HG02870 (cell line): Measurements from ENCODE around the gene TFE3.

Source experiments
- ATAC-seq: cut with Tn5 transposase; IDR thresholded peaks from one replicate; pipeline ENCODE4 v1.9.1; 2021; ENCODE audit warnings: mild to moderate bottlenecking, moderate library complexity; ENCODE audit not compliant: unreplicated experiment

The TFE3 gene

DNA sequence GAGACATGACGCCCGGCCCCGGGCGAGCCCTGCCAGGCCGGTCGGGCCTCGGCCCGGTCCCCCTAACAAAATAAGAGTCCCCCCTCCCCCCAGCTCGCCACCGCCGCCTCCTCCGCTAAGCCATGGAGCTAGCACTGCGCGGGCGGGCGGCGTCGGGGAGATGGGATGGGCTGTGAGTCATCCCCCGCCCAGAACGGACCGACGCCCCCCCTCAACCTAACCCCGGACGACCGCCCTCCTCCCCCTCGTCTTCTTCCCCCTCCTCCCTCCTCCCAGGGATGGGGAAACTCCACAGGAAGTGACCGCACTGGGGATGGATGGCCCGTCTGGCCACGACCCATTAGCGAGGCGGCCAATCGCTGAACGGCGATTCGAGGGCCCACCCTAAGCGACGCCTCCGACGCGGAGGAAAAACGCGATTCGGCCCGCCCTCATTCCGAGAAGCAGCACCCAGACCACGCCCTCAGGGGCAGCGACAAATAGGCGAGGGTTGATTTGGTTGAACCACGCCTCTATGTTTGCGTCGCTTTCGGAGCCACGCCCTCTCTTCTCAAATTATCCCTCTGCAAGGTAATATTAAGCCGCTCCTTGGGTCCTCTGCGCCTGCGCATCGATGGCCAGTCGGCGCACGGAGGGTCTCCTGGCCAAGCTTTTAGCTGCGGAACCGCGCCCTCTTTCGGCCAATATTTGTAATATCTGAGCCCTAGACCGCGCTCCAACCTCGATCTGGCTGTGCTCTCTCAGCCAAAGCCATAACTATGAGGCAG lies at the start of gene TFE3:
Gene TFE3 (minus strand): TSS at position 138 of the 767 bp plus-strand sequence. CDS start 131 bp downstream, at position 7.
- peak; percentile 82 for ATAC-seq

- ATAC-seq, result no peak
These were observed 46.4 kb upstream of the TFE3 start for GRCh38 chrX:49089553-49089952.

GRCh38 chrX:49082271-49082871 lies 39.2 kb upstream of the TFE3 start:
- no peak for ATAC-seq

DNA sequence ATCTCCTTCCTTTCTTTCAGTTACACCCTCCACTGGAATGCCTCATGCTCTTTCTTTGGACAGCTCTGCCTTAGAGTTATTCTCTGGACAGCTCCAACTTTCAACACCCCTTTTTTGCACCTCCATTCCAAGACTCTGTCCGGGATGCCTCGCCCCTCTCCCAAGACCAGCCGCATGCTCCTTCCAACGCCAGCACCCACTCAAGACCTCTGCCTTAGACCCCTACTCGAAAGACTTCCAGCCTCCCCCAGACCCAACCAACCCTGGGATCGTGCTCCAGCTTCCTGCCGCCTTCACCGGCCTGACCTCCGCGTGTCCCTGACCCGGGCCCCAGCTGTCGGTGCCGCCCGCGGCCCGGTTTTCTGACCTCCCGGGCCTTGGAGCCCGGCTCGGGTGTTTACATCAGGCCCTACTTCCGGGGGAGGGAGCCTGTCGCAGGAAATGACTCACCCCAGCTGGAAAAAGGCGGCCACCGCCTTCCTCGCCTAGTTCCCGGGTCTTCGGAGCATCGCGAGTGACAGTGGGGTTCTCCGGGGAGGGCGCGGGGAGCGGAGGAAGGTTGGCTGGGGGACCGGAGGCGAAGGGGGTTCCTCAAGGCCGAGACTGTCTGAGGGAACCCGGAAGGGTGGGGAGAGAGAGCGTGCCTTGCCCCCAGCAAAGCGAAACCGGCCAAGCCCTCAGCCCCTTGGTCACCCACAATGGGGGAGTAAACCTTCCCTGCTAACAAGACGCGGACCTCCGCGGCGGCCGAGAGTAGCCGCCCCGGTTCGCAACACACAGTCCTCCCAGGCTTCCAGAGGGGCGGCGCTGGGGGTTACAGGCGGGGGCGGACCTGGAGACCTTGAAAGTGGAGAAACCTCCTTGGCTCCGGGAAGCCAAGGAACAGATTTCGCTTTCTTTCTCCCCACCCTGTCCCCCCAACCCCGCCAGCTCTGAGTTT lies 36.6 kb upstream of the TFE3 start, which contains the start of gene WDR45:
Gene WDR45 (minus strand): TSS at position 399 of the 940 bp plus-strand sequence. CDS start 1,792 bp downstream, outside the sequence.
- ATAC-seq, result peak; percentile 68

DNA sequence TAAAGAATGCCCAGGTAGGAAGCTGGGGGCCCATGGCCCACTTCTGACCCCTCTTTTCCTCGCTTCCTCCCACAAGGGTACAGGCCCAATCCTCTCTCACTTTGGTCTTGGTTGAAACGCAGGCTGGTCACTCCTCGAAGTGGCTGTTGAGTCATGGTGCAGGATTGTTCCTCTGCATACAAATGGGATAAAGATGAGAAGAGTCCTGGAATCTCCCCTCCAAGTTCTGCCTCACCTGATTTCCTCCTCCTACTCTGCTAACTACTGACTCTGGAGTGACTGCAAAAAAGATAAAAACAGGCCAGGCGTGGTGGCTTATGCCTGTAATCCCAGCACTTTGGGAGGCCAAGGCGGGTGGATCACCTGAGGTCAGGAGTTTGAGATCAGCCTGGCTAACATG lies 34.8 kb upstream of the TFE3 start:
- no peak for ATAC-seq

- ATAC-seq, result no peak
These were observed 32.2 kb upstream of the TFE3 start for GRCh38 chrX:49075347-49075746.

DNA sequence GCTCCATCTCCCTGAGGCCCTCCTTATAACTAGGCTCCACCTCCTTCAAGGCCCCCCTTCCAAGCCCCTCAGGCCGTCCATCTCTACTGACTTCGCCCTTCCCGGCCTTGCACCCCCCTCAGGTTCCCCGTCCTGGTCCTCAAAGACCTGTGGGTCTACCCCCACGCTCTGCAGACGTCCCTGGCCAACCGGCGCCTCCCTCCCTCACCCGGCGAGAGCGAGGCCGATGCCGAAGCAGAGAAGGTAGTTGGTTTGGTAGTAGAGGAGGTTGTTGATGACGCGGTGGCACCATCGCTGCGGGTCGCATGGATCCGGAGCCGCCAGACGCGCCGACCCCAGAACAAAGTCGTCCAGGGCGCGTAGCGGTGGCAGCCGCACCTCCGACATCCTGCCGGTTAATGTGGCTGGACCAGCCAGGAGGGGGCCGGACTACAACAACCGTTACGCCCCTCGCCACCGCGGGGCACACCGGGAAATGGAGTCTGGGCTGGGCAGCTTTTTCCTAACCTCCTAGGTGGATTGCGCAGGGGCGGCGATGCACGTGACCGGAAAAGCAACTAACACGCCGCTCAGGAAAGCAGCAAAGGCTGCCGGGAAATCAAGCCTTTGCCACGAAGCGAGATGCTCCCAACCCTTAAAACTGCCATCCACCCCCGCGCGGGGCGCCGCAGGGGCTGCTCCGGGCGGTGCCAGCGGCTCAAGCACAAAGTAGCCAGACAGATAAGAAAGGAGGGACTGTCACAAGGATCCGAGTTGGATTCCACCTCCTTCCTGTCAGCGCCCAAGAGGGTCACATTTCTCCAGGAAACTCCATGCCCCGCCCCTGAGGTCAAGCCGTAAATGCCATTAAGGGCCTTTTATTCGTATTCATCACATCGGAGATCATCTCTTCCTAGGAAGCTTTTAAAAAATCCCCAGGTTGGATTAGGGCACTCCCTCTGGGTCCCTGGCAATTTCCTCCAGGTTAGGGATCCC lies 30.7 kb upstream of the TFE3 start, which contains the start of gene PRAF2:
Gene PRAF2 (minus strand): TSS at position 402 of the 975 bp plus-strand sequence. CDS start 15 bp downstream, at position 387.
- peak; percentile 82 for ATAC-seq

GRCh38 chrX:49072712-49073095 lies 29.5 kb upstream of the TFE3 start:
- ATAC-seq, result no peak

GRCh38 chrX:49071877-49072711 lies 28.9 kb upstream of the TFE3 start:
- no peak for ATAC-seq

- no peak for ATAC-seq
These were observed 27.8 kb upstream of the TFE3 start for GRCh38 chrX:49070988-49071387.

DNA sequence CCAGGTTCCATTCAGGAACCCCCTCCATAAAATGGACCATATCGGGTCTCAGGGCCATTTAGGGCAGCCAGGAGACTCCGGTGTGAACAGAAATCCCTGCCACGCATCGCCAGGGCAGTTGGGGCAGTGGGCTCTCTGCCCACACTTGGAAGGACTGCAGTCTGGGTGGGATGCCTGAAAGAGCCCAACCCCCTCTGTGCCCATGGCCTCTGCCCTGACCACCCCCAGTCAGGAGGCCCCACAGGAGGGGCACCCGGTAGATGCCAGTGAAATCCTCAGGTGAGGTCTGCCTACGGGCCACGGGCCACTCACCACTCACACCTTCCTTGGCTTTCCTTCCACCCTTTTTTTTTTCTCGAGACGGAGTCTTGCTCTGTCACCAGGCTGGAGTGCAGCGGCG lies 25.9 kb upstream of the TFE3 start:
- ATAC-seq, result no peak

GRCh38 chrX:49067285-49068120 lies 24.3 kb upstream of the TFE3 start:
- no peak for ATAC-seq

- ATAC-seq, result no peak
These were observed 23.5 kb upstream of the TFE3 start for GRCh38 chrX:49066690-49067089.

GRCh38 chrX:49066278-49066677 lies 23.1 kb upstream of the TFE3 start:
- no peak for ATAC-seq

- no peak for ATAC-seq
These were observed 21.6 kb upstream of the TFE3 start for GRCh38 chrX:49064735-49065134.

DNA sequence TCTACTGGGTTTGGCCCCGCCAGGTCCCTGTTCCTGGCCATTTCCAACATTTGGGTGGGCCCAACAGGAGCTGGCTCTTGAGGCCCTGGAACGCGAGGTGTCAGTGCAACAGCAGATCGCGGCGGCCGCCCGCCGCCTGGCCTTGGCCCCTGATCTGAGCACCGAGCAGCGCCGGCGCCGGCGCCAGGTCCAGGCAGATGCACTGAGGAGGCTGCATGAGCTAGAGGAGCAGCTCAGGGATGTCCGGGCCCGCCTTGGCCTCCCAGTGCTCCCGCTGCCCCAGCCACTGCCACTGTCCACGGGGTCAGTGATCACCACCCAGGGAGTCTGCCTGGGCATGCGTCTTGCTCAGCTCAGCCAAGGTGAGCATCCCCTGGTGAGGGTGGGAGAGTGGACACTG lies 21.1 kb upstream of the TFE3 start:
- ATAC-seq, result no peak

DNA sequence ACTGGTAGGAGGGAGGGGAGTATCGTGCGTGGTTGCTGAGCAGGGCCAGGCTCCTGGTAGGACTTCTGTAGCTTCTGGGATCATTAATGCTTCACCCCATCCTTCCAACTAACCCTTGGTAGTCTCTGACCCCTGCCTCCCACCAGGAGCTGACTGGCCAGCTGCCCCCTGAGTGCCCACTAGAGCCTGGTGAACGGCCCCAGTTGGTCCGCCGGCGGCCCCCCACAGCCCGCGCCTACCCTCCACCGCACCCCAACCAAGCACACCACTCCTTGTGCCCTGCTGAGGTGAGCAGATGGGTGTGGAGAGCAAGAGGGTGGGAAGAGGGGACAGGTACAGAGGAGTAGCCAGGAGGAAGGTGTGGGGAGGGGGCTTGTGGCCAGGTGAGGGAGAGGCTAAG lies 20.6 kb upstream of the TFE3 start:
- no peak for ATAC-seq

- ATAC-seq, result no peak
These were observed 18.8 kb upstream of the TFE3 start for GRCh38 chrX:49061916-49062315.
